Astrocyte of the hippocampus (primary cell): ENCODE results near the gene CCDC127.
"Not testable (repeated sequence)": the region's sequence is repeated elsewhere in the genome, so short reads cannot be mapped to it uniquely, and the experiment has no call there.

Experiments
- DNase-seq: peaks from one replicate; pipeline ENCODE4 v3.0.0; 2011; ENCODE audit warnings: low read depth, low spot score

The CCDC127 gene

DNA sequence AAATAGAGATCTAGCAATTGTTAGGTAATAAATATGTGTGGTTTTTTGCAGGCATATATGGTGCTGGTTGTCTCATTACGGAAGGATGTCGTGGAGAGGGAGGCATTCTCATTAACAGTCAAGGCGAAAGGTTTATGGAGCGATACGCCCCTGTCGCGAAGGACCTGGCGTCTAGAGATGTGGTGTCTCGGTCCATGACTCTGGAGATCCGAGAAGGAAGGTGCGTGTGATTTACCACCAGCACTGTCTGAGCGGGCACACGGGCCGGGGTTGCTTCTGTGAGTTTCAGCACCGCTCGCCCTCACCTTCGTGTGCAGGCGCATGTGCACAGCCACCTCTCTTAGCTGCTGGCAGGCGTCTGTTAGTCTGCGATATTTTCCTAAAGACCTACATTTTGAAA, 15.5 kb upstream of the CCDC127 start:
- not testable (repeated sequence) for DNase-seq

DNA sequence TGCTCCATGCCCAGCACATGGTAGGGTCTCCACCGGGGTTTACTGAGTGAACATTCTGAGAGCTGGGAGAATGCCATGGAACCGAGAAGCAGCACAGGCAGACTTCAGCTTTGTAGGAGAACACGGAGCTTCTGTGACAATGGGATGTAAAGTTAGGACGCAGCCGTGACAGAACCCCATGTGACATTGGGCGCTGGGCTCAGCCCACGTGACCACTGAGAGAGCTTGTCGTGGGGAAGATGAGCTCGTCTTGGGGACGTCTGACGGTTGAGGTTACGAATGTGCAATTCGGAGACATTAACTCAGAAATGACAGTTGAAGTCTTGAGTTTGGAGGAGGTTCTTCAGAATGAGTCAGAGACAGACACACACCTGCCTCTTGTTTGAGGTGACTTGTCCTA, 13.7 kb upstream of the CCDC127 start:
- no peak for DNase-seq

GRCh38 chr5:230711-231110, 12.8 kb upstream of the CCDC127 start:
- no peak for DNase-seq

DNA sequence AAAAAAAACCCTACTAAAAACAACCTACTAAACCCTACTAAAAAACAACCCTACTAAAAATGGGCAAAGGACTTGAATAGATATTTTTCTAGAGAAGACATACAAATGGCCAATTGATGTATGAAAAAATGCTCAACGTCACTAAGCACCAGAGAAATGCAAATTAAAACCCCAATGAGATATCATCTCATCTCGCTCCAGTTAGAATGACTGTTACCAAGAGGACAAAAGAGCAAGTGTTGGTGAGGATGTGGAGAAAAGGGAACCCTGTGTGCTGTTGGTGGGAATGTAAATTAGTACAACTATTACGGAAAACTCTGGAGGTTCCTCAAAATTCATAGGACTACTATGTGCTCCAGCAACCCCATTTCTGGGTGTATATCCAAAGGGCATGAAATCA, 10.9 kb upstream of the CCDC127 start:
- no peak for DNase-seq

- DNase-seq, result not testable (repeated sequence)
These were observed 9.4 kb upstream of the CCDC127 start for GRCh38 chr5:227375-227774.

DNA sequence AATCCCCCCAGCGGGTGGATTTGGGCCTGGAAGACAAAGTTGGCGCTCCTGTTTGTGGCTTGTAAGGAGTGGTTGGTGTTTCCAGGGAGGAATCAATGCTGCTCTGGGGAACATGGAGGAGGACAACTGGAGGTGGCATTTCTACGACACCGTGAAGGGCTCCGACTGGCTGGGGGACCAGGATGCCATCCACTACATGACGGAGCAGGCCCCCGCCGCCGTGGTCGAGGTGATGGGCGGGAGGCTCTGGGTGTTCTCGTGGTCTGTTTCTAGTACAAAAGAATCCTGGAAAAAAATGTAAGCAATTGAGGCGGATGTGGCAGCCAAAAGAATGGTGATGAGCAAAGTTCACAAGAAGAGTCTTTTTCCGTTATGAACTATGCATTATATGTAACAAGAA, 7.4 kb upstream of the CCDC127 start:
- no peak for DNase-seq

GRCh38 chr5:223791-224190, 5.8 kb upstream of the CCDC127 start:
- DNase-seq, result no peak

DNA sequence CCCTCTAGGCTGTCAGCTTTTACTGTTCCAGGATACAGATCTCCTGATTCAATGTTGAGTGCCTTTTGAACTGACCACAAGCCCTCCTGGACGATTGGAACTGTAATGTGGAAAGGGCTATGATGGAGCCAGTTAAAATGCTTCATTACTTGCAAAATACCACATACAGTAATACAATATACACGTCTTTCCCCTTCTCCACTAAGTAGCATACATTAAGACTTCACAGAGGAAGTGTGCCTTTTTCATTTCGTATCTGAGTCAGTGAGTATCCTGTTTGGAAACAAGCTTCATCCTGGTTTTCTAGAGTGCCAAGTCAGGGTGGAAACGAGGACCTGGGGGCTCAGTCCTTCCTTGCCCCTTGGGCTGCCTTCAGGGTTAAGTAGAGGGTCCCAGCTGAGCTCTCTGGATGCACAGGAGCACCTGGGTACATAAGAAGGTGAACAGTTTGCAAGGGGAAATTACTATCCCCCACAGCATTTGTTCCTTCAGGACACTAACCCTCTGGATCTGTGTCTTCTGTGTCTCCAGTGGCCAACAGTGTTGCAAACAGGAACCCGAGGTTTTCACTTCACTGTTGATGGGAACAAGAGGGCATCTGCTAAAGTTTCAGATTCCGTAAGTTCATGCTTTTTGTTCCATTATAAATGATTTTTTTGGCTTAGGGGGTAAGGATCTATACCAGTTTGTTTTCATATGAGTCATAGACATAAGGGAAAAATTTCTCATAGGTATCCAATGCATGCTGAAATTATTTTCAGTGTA, 5.2 kb upstream of the CCDC127 start:
- not testable (repeated sequence) for DNase-seq

DNA sequence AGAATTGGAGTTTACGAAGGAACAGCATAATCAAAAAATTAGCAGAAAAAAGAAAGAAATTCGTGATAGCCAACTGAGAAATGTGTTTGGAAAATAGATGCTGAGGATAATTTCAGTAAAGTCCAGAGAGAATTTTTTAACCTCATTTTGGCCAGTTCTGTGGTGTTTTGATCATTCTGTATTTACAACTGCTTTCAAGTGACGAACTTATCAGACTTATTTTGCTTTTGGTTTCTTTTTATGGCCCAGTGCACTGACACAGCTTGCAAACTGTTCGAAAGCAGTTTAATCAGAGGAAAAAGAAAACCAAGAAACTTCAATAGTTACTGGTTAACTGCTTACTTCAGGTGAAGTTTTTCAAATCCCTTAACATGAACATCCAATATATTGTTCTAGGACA, 2.0 kb upstream of the CCDC127 start:
- no peak for DNase-seq

- DNase-seq, result peak; percentile 65
These were observed 1.5 kb upstream of the CCDC127 start for GRCh38 chr5:219460-219863.

- DNase-seq, result peak; percentile 50
These were observed 721 bp upstream of the CCDC127 start for GRCh38 chr5:218457-219291.

GRCh38 chr5:216076-216475, 1.9 kb downstream of the CCDC127 start:
- DNase-seq, result not testable (repeated sequence)

GRCh38 chr5:215256-215655, 2.7 kb downstream of the CCDC127 start:
- DNase-seq, result peak; percentile 6

DNA sequence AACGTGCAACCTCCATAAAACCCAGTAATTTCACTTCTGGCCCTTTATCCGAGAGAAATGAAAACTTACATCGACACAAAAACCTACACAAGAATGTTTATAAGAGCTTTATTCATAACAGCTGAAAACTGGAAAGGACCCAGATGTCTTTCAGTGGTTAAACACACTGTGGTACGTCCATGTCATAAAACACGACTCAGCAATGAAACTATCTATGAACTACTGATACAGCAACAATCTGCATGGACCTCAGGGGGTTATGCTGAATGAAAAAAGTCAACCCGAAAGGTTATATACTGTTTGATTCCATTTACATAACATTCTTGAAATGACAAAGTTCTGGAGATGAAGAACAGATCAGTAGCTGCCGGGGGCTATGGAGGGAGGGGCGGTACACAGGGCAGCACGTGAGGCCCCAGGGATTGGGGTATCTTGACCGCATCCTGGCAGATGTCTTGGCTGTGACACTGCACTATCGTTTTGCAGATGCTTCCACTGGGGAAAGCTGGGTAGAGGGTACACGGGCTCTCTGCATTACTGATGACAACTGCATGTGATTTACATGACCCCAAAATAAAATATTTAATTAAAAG, 4.1 kb downstream of the CCDC127 start:
- DNase-seq, result no peak

DNA sequence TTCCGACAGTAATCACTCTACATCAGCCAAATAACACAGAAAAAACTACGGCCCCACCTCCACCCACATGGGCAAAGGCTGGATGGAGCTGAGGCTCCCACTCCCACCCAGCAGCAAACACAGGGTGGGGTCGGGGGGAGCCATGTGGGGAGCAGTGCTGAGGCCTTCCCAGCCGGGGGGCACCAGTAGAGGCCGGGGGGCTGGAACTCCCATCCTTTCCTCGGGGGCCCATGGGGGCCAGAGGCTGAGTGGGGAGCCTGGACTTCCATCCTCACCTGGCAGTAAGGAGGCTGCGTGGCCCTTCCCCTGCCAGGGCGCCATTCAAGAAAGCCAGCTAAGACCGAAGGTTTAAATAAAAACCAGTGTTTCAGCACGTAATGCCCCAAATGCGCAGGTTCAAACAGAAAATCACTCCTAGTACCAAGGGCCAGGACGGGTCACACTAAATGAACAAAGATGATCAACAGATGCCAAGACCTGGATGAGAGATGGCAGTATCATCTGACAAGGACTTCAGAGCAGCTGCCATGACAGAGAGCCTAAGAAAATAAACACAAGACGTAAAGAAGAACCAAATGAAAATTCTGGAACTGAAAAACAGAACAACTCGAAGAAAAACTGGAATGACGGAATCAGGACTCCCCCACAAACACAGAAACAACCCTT, 9.4 kb downstream of the CCDC127 start:
- no peak for DNase-seq

DNA sequence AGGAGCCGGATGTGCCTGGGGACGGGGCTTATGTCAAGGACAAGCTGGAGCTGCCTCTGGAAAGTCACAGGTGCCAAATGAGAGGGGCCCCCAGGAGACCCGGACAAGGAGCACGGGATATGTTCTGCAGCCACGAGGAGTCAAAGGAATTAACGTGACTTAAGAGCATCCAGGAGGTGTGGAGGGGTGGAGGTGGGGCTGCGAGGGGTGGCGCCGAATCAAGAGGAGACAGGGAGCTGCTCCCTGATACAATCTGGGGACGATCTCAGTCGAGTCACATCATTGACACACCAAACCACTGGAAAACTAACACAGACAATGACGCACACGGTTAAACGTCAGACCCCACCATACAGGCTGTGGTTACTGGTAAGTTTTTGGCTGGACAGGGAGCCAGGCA, 10.4 kb downstream of the CCDC127 start:
- no peak for DNase-seq

GRCh38 chr5:206927-207536, 10.9 kb downstream of the CCDC127 start:
- no peak for DNase-seq

DNA sequence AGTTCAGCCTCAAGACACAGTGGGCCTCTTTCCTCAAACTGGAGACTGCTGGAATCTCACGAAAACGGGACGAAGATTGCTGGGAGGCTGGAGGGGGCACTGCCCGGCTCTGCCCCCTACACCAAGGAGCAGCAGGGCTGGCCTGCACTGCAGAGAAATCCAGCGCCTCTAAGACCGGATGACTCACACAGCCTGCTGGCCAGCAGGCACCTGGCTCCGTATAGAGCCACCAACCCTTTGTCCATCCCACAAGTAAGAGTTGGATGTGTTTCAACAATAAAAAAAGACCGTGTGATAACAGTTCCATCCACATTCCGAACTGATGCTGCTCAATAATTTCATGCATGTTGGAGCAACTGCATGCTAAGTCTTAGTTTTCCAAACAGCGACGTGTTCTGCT, 11.5 kb downstream of the CCDC127 start:
- DNase-seq, result peak; percentile 80

- DNase-seq, result no peak
These were observed 12.8 kb downstream of the CCDC127 start for GRCh38 chr5:204966-205670.

- no peak for DNase-seq
These were observed 13.5 kb downstream of the CCDC127 start for GRCh38 chr5:204462-204861.

DNA sequence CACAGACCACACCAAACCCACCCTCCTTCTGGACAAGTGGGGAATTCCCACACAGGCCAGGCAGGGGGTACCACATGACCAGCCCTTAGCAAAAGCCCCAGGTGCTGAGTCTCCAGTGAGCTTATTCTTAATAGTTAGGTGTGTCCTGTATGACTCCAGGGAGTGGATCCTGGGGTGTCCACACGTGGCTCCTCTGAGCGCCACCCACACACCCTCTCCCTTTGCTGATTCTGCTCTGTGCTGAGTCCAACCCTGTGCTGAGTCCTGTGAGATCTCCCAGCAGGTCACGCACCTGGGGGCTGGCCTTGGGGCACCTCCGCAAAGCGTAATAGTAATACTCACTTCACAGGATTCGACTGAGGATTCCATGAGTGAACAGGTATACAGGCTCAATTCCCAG, 14.0 kb downstream of the CCDC127 start:
- DNase-seq, result no peak
